Measurements from ENCODE around the gene FOXJ1.

The FOXJ1 gene

GRCh38 chr17:76171706-76172105 lies 30.7 kb upstream of the FOXJ1 start:
- no peak overlapping the region for H3K27ac ChIP-seq (replicated peaks)
- no peak for DNase-seq (ENCODE audit: low read depth in 1 of 2, low spot score in 1 of 2)
- H3K4me3 ChIP-seq (replicated peaks; ENCODE audit: insufficient read depth, low read length), result no peak overlapping the region
- no peak for TF ChIP-seq GABPA (IDR thresholded peaks at IDR 0.05; ENCODE audit: low read depth)
- H3K27me3 ChIP-seq (ENCODE audit: insufficient read depth, poor library complexity, severe bottlenecking), result no peaks in the 10 kb centered on the region

- DNase-seq (ENCODE audit: low read depth in 1 of 2, low spot score in 1 of 2), result no peak
- Histone ChIP-seq H3K4me3 (replicated peaks; ENCODE audit: insufficient read depth, low read length) (no peak overlapping the region), H3K27ac (replicated peaks) (no peak overlapping the region), H3K27me3 (ENCODE audit: insufficient read depth, poor library complexity, severe bottlenecking) (no peaks in the 10 kb centered on the region)
- no peak for TF ChIP-seq SPI1 (IDR thresholded peaks at IDR 0.05; ENCODE audit: borderline replicate concordance, low read depth)
- no peak for TF ChIP-seq REST (IDR thresholded peaks at IDR 0.05; ENCODE audit: insufficient replicate concordance, low read depth)
- no peak for TF ChIP-seq CTCF (IDR thresholded peaks at IDR 0.05; ENCODE audit: insufficient read depth, low read length)
- TF ChIP-seq GABPA (IDR thresholded peaks at IDR 0.05; ENCODE audit: low read depth), result no peak
- TF ChIP-seq POLR2AphosphoS5 (IDR thresholded peaks at IDR 0.05; ENCODE audit: low read depth), result no peak
Measured at GRCh38 chr17:76170114-76170513, 29.1 kb upstream of the FOXJ1 start.

GRCh38 chr17:76166906-76167305 lies 25.9 kb upstream of the FOXJ1 start:
- no peak overlapping the region for H3K27ac ChIP-seq (replicated peaks)
- H3K4me3 ChIP-seq (replicated peaks; ENCODE audit: insufficient read depth, low read length), result no peak overlapping the region
- TF ChIP-seq POLR2AphosphoS5 (IDR thresholded peaks at IDR 0.05; ENCODE audit: low read depth), result no peak
- no peak for TF ChIP-seq CTCF (IDR thresholded peaks at IDR 0.05; ENCODE audit: insufficient read depth, low read length)
- no peak for TF ChIP-seq SPI1 (IDR thresholded peaks at IDR 0.05; ENCODE audit: borderline replicate concordance, low read depth)
- no peak for TF ChIP-seq REST (IDR thresholded peaks at IDR 0.05; ENCODE audit: insufficient replicate concordance, low read depth)
- no peak for TF ChIP-seq GABPA (IDR thresholded peaks at IDR 0.05; ENCODE audit: low read depth)
- DNase-seq (ENCODE audit: low read depth in 1 of 2, low spot score in 1 of 2), result no peak
- no peaks in the 10 kb centered on the region for H3K27me3 ChIP-seq (ENCODE audit: insufficient read depth, poor library complexity, severe bottlenecking)

DNA sequence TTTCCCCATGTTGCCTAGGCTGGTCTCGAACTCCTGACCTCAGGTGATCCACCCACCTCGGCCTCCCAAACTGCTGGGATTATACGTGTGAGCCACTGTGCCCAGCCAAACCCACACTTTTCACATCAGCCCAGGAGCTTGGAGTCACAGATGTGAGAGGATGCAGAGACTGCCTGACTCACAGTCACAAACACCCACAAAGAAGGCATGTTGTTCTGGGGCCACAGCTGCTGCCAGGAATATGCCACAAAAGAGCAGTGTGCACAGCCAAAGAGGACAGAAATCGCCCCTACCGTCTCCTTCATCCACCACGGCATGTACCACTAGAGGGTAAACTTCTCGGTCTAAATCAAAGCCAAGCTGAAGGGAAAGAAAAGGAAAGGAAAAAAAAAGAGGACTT lies 25.1 kb upstream of the FOXJ1 start:
- TF ChIP-seq SPI1 (IDR thresholded peaks at IDR 0.05; ENCODE audit: borderline replicate concordance, low read depth) (no peak), CTCF (IDR thresholded peaks at IDR 0.05; ENCODE audit: insufficient read depth, low read length) (no peak), GABPA (IDR thresholded peaks at IDR 0.05; ENCODE audit: low read depth) (no peak), REST (IDR thresholded peaks at IDR 0.05; ENCODE audit: insufficient replicate concordance, low read depth) (no peak), POLR2AphosphoS5 (IDR thresholded peaks at IDR 0.05; ENCODE audit: low read depth) (no peak)
- Histone ChIP-seq H3K27ac (replicated peaks) (no peak overlapping the region), H3K27me3 (ENCODE audit: insufficient read depth, poor library complexity, severe bottlenecking) (no peaks in the 10 kb centered on the region), H3K4me3 (replicated peaks; ENCODE audit: insufficient read depth, low read length) (no peak overlapping the region)
- no peak for DNase-seq (ENCODE audit: low read depth in 1 of 2, low spot score in 1 of 2)

Data from HL-60 (cell line).